ENCODE results near the gene ATP8B4.
A peak's percentile ranks its signal among the peaks of the same experiment; 100 is the strongest.

ATP8B4 gene

DNA sequence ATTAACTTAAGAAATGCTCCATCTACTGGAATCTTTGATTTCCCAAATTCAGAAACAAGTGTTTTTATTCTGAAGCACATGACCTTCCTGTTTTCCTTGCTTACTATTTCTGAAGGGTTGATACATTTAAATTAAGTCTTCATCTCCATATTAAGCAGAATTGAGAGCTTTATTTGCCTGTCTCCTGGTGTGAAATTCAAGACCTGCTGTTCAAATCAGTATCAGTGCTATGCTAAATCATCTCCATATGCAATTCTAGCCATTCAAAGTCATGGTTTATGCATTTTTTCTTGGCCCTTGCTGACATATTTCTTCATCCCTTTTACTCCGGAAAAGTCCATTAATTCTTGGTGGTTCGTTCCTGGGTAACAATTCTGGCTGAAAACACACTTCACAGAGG lies 195.4 kb downstream of the ATP8B4 start:
- TF ChIP-seq CTCF (conservative IDR thresholded peaks at IDR 0.05; ENCODE audit: control insufficient read depth, insufficient read depth, low read depth, low read length), result no peak
- no peak overlapping the region for H3K4me3 ChIP-seq (ENCODE audit: control insufficient read depth, low read depth, low read length)
- peak; percentile 19 for DNase-seq (ENCODE audit: low read depth)

- DNase-seq (ENCODE audit: low read depth), result no peak
- no peak overlapping the region for H3K4me3 ChIP-seq (ENCODE audit: control insufficient read depth, low read depth, low read length)
- TF ChIP-seq CTCF (conservative IDR thresholded peaks at IDR 0.05; ENCODE audit: control insufficient read depth, insufficient read depth, low read depth, low read length), result no peak
These were observed 200.0 kb downstream of the ATP8B4 start for GRCh38 chr15:49919034-49919433.

- no peak overlapping the region for H3K4me3 ChIP-seq (ENCODE audit: control insufficient read depth, low read depth, low read length)
- DNase-seq (ENCODE audit: low read depth), result peak; percentile 70
- TF ChIP-seq CTCF (conservative IDR thresholded peaks at IDR 0.05; ENCODE audit: control insufficient read depth, insufficient read depth, low read depth, low read length), result no peak
These were observed 200.9 kb downstream of the ATP8B4 start for GRCh38 chr15:49918121-49918520.

GRCh38 chr15:49916998-49917397 lies 202.0 kb downstream of the ATP8B4 start:
- H3K4me3 ChIP-seq (ENCODE audit: control insufficient read depth, low read depth, low read length), result no peak overlapping the region
- DNase-seq (ENCODE audit: low read depth), result no peak
- TF ChIP-seq CTCF (conservative IDR thresholded peaks at IDR 0.05; ENCODE audit: control insufficient read depth, insufficient read depth, low read depth, low read length), result no peak

DNA sequence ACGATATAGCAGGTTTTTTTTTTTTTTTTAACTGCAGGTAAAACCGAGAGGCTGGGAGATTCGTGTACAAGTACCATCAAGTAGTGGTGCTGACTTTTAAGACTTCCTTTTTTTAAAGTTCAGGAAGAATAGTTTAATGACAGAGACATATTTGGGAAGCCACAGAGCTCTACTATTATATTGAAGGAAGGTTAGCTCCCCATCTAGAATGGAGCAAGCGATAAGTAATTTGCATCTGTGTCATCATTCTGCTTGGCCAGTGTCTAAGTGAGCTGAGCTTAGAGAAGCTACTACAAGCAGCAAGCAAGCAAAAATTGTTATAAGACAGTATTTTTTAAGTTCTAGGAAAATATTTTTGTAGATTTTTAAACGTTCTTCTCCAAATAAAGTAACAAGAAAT lies 203.2 kb downstream of the ATP8B4 start:
- no peak overlapping the region for H3K4me3 ChIP-seq (ENCODE audit: control insufficient read depth, low read depth, low read length)
- no peak for TF ChIP-seq CTCF (conservative IDR thresholded peaks at IDR 0.05; ENCODE audit: control insufficient read depth, insufficient read depth, low read depth, low read length)
- DNase-seq (ENCODE audit: low read depth), result no peak

GRCh38 chr15:49908933-49909295 lies 210.1 kb downstream of the ATP8B4 start:
- DNase-seq (ENCODE audit: low read depth), result no peak
- TF ChIP-seq CTCF (conservative IDR thresholded peaks at IDR 0.05; ENCODE audit: control insufficient read depth, insufficient read depth, low read depth, low read length), result no peak
- no peak overlapping the region for H3K4me3 ChIP-seq (ENCODE audit: control insufficient read depth, low read depth, low read length)

- no peak for DNase-seq (ENCODE audit: low read depth)
- no peak for TF ChIP-seq CTCF (conservative IDR thresholded peaks at IDR 0.05; ENCODE audit: control insufficient read depth, insufficient read depth, low read depth, low read length)
- H3K4me3 ChIP-seq (ENCODE audit: control insufficient read depth, low read depth, low read length), result no peak overlapping the region
These were observed 210.6 kb downstream of the ATP8B4 start for GRCh38 chr15:49908236-49908932.

Measured in fibroblast of mammary gland (primary cell).